Spleen (tissue), 7 donors: ENCODE measurements around the gene DENND10.

Source experiments
- CTCF ChIP-seq, 11 experiments: fragments of 200-600 bp in 7 of 11; fragments of 450-650 bp in 4 of 11; sonication (generic) in 4 of 11; IDR thresholded peaks in 8 of 11; conservative IDR thresholded peaks in 3 of 11; 1 replicate in 7 of 11; 2 replicates in 4 of 11; pipeline versions ENCODE4 v1.4.0 to v1.8.0; 2016 to 2021; ENCODE audit warnings: antibody characterized with exemption in 11 of 11, inconsistent platforms in 4 of 11, mild to moderate bottlenecking in 1 of 11
- POLR2A ChIP-seq, 3 donors: fragments of 450-650 bp; IDR thresholded peaks; one replicate each; pipeline ENCODE4 v1.5.1; 2017; ENCODE audit warnings: antibody characterized with exemption in 3 of 3, mild to moderate bottlenecking in 1 of 3
- POLR2AphosphoS5 ChIP-seq, 3 donors: sonication (generic); formaldehyde crosslinking; IDR thresholded peaks; one replicate each; pipeline ENCODE4 v1.5.1; 2017; ENCODE audit warnings: antibody characterized with exemption in 3 of 3
- donor health status: DM: no; HTN: no; CAD: no; lungs with moderate emphysema.
- donor health status: DM: no; HTN: no; CAD: no.
- donor health status: DM: no; HTN: no; CAD: no.

GRCh38 chr10:119059557-119059956 is 44.4 kb upstream of the DENND10 start:
- TF ChIP-seq CTCF (IDR thresholded peaks at IDR 0.05 in 8 of 11, conservative IDR thresholded peaks at IDR 0.05 in 3 of 11) = no peak
- no peak for TF ChIP-seq POLR2AphosphoS5 (IDR thresholded peaks at IDR 0.05)
- no peak for TF ChIP-seq POLR2A (IDR thresholded peaks at IDR 0.05)
